ENCODE results near the gene TGIF2.

The TGIF2 gene

DNA sequence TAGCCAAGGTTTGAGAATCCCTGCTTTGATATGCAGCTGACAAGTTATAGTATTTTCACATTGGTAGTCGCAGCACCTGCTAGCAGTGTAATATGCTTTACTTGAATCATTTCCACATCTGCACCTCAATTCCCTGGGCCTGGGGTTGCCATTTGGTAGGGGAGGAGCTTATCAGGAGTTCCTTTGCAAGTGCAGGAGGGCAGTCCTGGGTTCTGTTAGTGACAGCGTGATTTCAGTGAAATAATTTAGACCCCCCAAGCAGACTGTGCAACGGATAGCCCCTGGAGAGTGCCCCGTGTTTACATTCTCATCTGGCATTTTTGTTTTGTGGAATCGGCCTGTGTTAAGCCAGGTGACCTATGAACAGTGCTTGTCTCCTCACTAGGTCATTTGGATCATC is 38.2 kb downstream of the TGIF2 start:
- Histone ChIP-seq H3K4me1 (ENCODE audit: low read length) (peaks cover 10% of the 10 kb centered on the region), H3K36me3 (replicated peaks; ENCODE audit: low read depth, low read length) (peaks cover 64% of the 10 kb centered on the region), H3K27ac (ENCODE audit: low read length) (no peak overlapping the region), H4K20me1 (ENCODE audit: insufficient read depth, low read length) (peaks cover 7% of the 10 kb centered on the region; the same call in 1 of the 2 replicates), H3K4me2 (ENCODE audit: low read length) (no peak overlapping the region), H3K9ac (ENCODE audit: low read length) (no peak overlapping the region), H3K9me3 (ENCODE audit: insufficient read depth, low read length) (no peaks in the 10 kb centered on the region), H3K79me2 (ENCODE audit: low read length) (peaks cover 31% of the 10 kb centered on the region), H3K27me3 (ENCODE audit: low read depth, low read length) (no peaks in the 10 kb centered on the region), H3K4me3 (ENCODE audit: low read length) (no peak overlapping the region), H2AFZ (ENCODE audit: low read depth, low read length) (no peak overlapping the region)
- no peak for TF ChIP-seq EZH2phosphoT487 (IDR thresholded peaks at IDR 0.05; ENCODE audit: low read depth)
- TF ChIP-seq, protein P1, sequence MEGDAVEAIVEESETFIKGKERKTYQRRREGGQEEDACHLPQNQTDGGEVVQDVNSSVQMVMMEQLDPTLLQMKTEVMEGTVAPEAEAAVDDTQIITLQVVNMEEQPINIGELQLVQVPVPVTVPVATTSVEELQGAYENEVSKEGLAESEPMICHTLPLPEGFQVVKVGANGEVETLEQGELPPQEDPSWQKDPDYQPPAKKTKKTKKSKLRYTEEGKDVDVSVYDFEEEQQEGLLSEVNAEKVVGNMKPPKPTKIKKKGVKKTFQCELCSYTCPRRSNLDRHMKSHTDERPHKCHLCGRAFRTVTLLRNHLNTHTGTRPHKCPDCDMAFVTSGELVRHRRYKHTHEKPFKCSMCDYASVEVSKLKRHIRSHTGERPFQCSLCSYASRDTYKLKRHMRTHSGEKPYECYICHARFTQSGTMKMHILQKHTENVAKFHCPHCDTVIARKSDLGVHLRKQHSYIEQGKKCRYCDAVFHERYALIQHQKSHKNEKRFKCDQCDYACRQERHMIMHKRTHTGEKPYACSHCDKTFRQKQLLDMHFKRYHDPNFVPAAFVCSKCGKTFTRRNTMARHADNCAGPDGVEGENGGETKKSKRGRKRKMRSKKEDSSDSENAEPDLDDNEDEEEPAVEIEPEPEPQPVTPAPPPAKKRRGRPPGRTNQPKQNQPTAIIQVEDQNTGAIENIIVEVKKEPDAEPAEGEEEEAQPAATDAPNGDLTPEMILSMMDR (IDR thresholded peaks at IDR 0.05; ENCODE audit: low read depth, low read length): no peak

DNA sequence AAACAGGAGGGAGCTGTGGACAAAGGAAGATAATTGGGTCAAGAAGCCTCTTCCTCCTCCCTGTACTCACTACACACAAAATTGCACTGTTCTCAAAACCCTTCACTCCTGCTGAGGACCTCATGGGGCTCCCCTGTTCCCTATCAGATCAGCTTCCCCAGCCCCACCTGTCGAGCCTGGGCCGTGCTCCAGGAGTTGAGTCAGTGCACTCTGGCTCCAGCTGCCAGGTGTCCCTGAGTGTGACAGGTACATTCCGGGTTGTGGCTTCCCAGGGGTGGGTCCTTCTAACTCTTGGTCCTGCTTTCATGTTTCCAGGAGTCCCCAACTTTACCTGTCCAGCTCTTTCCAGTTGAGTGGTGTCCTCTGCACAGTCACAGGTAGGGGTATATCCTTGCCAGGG is 40.6 kb downstream of the TGIF2 start:
- no peak overlapping the region for H2AFZ ChIP-seq (ENCODE audit: low read depth, low read length)
- H3K9ac ChIP-seq (ENCODE audit: low read length): no peak overlapping the region
- peaks cover 53% of the 10 kb centered on the region for H3K36me3 ChIP-seq (replicated peaks; ENCODE audit: low read depth, low read length)
- H3K4me3 ChIP-seq (ENCODE audit: low read length): no peak overlapping the region
- no peaks in the 10 kb centered on the region for H3K27me3 ChIP-seq (ENCODE audit: low read depth, low read length)
- H3K79me2 ChIP-seq (ENCODE audit: low read length): peaks cover 10% of the 10 kb centered on the region; the same call in 1 of the 2 replicates
- no peaks in the 10 kb centered on the region for H4K20me1 ChIP-seq (ENCODE audit: insufficient read depth, low read length)
- H3K9me3 ChIP-seq (ENCODE audit: insufficient read depth, low read length): no peaks in the 10 kb centered on the region
- no peak for TF ChIP-seq EZH2phosphoT487 (IDR thresholded peaks at IDR 0.05; ENCODE audit: low read depth)
- TF ChIP-seq, protein P1 (IDR thresholded peaks at IDR 0.05; ENCODE audit: low read depth, low read length): no peak
- no peak overlapping the region for H3K4me2 ChIP-seq (ENCODE audit: low read length)
- H3K4me1 ChIP-seq (ENCODE audit: low read length): no peaks in the 10 kb centered on the region
- no peak overlapping the region for H3K27ac ChIP-seq (ENCODE audit: low read length)

DNA sequence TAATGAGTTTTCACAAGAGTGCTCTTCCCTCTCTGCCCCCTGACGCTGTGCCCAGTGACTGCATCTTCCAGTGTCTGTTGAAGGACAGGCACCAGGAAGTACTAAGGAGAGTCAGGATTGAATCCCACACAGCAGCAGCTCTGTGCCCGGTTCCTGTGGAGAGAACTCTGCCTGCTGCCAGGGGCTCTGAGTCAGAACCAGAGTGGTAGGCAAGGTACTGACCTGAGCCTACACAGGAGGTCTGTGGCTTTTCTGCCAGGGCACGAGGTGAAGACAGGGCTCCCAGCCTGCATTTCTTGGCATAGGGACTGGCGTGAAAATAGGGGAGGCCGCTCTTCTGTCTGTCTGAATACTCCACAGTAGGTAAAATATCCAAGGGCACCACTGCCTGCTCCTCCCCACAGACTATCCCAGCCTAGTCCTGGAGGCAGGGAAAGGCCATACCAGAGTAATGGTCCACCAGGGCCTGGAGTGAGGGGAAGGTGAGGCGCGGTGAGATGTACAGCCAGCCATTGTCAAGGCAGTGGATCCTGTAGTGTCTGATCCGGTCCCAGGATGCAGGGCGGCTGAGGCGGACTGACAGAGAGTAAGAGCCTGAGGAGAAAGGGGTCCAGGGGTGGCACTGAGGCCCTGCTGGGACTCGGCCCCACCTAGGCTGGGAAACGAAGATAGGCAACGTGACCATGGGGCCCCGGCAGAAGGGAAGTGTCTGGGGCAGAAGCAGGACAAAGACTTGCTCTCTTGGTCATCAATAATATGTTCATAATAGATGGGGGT is 41.6 kb downstream of the TGIF2 start:
- H3K4me1 ChIP-seq (ENCODE audit: low read length): no peaks in the 10 kb centered on the region
- no peak for TF ChIP-seq EZH2phosphoT487 (IDR thresholded peaks at IDR 0.05; ENCODE audit: low read depth)
- TF ChIP-seq, protein P1 (IDR thresholded peaks at IDR 0.05; ENCODE audit: low read depth, low read length): no peak
- H2AFZ ChIP-seq (ENCODE audit: low read depth, low read length): no peak overlapping the region
- no peak overlapping the region for H3K27ac ChIP-seq (ENCODE audit: low read length)
- no peak overlapping the region for H3K4me3 ChIP-seq (ENCODE audit: low read length)
- H3K79me2 ChIP-seq (ENCODE audit: low read length): 0 out of 2 replicates have a peak, but pooled peaks cover 6% of the 10 kb centered on the region
- H3K36me3 ChIP-seq (replicated peaks; ENCODE audit: low read depth, low read length): peaks cover 47% of the 10 kb centered on the region
- no peak overlapping the region for H3K4me2 ChIP-seq (ENCODE audit: low read length)
- no peaks in the 10 kb centered on the region for H4K20me1 ChIP-seq (ENCODE audit: insufficient read depth, low read length)
- no peaks in the 10 kb centered on the region for H3K9me3 ChIP-seq (ENCODE audit: insufficient read depth, low read length)
- H3K27me3 ChIP-seq (ENCODE audit: low read depth, low read length): no peaks in the 10 kb centered on the region
- no peak overlapping the region for H3K9ac ChIP-seq (ENCODE audit: low read length)

DNA sequence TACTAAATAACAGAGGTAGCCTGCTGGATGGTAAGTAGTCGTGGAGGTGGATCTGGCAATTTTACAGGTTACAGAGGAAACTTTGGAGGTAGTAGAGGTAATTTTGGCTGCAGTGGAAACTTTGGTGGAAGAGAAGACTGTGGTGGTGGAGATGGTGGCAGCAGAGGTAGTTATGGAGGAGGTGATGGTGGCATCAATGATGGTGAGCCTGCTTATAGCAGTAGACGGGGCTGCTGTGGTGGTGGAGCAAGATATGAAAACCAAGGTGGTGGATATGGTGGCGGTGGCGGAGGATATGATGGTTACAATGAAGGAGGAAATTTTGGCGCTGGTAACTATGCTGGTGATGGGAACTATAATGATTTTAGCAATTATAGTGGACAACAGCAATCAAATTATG is 47.5 kb downstream of the TGIF2 start:
- no peaks in the 10 kb centered on the region for H3K9me3 ChIP-seq (ENCODE audit: insufficient read depth, low read length)
- no peaks in the 10 kb centered on the region for H3K27me3 ChIP-seq (ENCODE audit: low read depth, low read length)
- H3K9ac ChIP-seq (ENCODE audit: low read length): no peak overlapping the region
- peaks cover 1% of the 10 kb centered on the region for H3K36me3 ChIP-seq (replicated peaks; ENCODE audit: low read depth, low read length)
- no peak overlapping the region for H3K4me2 ChIP-seq (ENCODE audit: low read length)
- no peak overlapping the region for H2AFZ ChIP-seq (ENCODE audit: low read depth, low read length)
- no peaks in the 10 kb centered on the region for H4K20me1 ChIP-seq (ENCODE audit: insufficient read depth, low read length)
- H3K4me1 ChIP-seq (ENCODE audit: low read length): no peaks in the 10 kb centered on the region
- no peak for TF ChIP-seq EZH2phosphoT487 (IDR thresholded peaks at IDR 0.05; ENCODE audit: low read depth)
- TF ChIP-seq, protein P1 (IDR thresholded peaks at IDR 0.05; ENCODE audit: low read depth, low read length): no peak
- no peak overlapping the region for H3K4me3 ChIP-seq (ENCODE audit: low read length)
- no peaks in the 10 kb centered on the region for H3K79me2 ChIP-seq (ENCODE audit: low read length)
- no peak overlapping the region for H3K27ac ChIP-seq (ENCODE audit: low read length)
